Stimulated activated CD4-positive, alpha-beta T cell treated with anti-CD3 and anti-CD28 coated beads, Interleukin-4, amount 100 ng/mL, for 48 hours (primary cell): Measurements from ENCODE around the gene ASIC5.
"Not testable (repeated sequence)": the region's sequence is repeated elsewhere in the genome, so short reads cannot be mapped to it uniquely, and the experiment has no call there.

ENCODE experiments used
- DNase-seq, 2 donors: peaks; one replicate each; pipeline ENCODE4 v3.0.0-alpha.2; 2020; ENCODE audit warnings: low read depth in 2 of 2

The ASIC5 gene

DNA sequence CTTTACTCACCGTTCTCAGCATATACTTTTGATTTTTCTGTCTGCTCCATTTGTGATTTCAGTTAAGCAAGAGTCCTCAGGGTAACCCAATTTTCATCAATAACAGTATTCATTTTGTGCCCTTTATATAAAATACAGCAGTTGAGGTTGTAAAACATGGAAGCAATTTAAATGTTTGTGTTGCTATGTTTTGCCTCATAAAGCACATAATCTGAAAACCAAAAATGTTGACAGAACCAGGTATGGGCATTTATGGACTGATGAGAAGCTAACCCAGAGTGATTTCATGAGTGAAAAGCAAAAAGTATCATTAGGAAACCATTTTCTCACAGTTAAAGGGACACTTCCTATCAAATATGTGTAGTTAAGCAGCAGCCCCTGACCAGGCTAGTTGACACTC, at the start of gene ASIC5:
TSS of gene ASIC5 (minus strand) at position 101 of the 400 bp plus-strand sequence. CDS start at position 50, 51 bp downstream.
- no peak for DNase-seq

DNA sequence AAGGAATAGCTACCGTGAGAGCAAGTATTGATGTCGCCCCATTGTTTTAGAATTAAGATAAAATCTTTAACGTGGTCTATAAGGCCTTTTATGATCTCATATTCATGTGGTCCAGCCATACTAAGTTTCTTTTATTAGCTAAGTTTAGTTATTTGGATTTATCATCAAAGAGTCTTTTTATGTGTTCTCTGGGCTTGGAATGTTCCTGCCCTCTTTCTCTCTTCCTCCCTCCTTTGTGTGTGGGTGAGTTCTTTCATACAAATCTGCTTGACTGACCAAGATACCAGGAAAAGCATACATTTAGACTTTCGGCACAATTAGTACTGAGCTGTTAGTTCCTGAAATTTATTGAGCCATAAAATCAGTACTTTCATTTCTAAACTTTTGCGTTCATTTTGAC, 48.7 kb upstream of the ASIC5 start:
- no peak for DNase-seq

DNA sequence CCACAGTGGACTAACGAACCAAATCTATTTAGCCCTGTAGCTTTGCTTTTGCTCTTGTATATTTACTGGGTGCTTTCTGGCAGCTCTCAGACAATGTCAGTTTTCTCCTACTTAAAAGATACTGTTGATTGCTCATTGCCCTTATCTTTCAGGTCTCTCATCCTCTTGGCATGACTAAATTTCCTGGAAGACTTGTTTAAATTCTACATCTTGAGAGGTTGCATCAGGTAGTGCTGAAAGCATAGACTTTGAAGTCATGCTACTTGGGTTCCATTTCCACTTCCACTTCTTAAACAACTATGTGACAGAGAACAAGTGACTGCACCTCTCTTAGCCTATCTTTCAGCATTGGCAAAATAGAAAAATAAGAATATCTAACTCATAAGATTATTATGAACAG, 45.8 kb upstream of the ASIC5 start:
- no peak for DNase-seq

GRCh38 chr4:155909615-155910226, 43.6 kb upstream of the ASIC5 start:
- DNase-seq, result no peak

DNA sequence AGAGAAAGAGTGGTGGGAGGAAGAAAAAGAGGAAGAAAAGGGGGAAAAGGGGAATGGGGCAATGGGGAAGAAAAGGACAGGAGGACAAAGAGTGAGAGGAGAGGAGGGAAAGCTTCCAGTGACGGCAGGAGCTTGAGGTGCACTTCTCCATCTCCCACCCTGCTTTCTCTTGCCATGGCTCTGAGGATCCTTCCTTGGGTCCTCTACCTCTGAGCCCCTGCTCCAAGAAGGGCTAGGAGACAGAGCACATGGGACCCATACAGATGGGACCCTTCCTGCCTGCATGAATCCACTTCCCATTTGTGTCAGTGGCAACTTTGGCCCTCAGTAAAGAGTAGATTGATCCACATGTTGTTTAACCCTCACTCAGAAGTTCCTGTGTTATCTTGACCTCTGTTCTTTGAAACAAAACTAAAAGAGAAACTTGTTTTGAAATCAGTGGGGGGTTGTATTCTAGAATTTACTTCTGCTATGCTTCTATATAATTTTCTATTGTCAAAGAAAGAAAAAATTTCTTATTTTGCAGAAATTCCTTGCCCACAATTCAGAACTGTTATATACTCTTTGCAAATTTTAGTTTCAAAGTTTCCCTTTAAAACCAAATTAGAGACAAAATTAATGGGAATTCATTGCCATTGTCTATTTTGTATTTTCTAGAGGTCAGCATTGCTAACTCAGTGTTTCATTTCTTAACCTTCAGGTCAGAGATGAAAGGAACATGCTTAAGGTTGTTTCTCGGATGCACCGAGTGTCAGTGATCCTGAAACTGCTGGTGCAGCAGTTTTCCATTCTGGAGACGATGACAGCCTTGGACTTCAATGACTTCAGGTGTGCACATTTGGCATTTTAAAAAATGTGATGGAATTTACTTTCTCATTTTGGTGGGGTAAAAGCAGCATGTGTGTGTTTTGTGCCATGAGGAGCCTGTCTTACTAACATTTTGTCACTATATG, 42.4 kb upstream of the ASIC5 start:
- no peak for DNase-seq

DNA sequence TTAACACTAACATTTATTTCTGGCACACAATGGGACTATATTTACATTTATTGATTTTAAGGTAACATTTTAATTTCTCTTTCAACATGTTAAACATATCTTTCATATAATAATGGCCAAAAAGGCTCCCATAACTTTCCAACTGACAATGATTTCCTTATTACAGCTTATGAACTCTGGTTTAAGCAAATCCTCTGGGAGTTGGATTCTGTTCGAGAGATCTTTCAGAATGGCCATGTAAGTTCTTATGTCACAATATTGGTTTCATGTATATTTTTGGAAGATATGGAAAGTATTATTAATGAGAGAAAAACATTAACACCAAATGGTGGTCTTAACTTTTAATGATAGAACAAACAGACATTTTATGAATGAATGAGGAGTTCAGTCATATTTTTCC, 41.5 kb upstream of the ASIC5 start:
- DNase-seq, result no peak

DNA sequence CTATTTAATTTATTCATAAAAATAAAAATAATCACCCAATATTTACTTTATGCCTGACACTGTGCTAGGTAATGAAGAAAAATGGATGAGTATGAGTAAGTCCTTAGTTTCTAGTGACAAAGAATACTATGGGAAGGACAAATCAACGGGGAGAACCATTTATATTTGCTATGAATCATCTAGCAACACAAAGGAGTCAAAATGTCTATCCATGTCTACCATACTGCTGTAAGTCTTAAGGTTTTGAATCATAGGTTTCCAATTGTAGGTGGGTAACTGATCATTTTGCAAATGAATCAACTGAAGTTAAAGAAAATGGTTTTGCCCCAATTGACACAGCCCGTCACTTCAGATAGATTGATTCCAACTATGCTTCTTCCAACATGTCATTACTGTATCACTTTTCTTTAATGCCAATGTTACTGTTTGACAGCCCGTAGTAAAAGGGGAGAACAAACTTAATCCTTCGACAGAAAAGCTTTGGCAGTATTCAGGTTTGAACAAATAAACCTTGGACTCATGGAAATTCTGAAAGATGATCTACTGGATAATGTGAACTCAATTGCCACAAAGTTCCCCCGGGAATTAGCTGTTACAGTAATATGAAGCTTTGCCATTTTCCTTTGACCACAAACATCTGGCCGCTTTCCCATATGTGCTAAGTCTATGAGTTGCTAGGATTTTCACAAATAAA, 40.6 kb upstream of the ASIC5 start:
- DNase-seq, result no peak

- DNase-seq, result no peak
These were observed 38.3 kb upstream of the ASIC5 start for GRCh38 chr4:155904331-155904730.

DNA sequence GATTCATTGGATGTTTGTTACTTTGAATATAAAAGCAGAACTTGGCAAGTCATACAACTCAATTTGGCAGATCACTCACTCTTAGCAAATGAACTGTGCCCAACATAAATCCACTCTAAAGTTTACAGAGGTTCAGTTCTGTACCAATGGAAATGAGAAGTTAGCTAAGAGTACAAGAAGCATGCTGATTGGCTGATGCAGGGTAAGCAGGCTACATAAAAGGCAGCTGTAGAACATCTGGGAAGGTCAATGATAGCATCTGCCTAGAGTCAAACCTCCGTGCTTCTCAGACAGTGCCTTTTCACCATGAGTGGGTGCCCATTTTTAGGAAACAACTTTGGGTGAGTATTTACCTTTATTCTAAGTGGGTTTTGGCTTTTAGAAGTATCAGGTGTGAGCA, 37.4 kb upstream of the ASIC5 start, which contains the start of gene TDO2:
TSS of gene TDO2 (plus strand) at position 244 of the 400 bp plus-strand sequence. CDS start at position 307, 63 bp downstream.
- DNase-seq, result no peak

DNA sequence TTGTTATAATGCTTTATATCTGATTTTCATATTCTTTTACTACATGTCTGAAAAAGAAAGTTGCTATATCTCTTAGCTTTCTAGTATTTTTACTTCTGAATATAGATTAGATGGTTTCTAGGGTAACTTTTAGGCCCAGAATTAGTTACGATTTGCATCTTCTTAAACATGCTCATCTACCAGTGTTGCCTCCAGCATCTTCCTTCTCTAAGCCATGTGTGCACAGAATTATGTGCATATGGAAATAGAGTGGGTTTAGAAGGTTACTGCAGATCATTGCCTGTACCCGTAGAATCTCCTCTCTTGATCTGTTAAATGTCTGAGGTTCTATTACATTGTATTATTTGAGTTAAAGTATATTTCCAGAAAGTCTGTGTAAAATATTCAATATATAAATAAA, 34.9 kb upstream of the ASIC5 start:
- no peak for DNase-seq

GRCh38 chr4:155900381-155900780, 34.3 kb upstream of the ASIC5 start:
- DNase-seq, result no peak

DNA sequence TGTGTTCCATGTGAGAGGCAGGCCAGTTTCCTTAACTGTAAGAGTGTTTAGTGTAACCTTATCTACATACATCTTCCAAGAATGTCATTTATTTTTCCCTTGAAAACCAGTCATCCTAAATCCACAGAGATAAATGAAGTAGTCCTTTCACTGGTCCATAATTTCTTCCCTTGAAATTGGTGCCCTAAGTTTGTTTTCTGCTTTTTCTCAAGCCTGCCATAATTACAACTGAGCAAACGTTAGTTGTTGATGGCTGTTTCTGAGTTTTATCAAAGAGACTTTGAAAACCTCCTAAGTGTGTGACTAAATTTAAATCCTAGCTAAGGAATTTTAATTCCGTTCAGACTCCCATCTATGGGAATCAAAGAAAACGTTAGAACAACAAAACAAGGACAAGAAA, 33.8 kb upstream of the ASIC5 start:
- DNase-seq, result no peak

DNA sequence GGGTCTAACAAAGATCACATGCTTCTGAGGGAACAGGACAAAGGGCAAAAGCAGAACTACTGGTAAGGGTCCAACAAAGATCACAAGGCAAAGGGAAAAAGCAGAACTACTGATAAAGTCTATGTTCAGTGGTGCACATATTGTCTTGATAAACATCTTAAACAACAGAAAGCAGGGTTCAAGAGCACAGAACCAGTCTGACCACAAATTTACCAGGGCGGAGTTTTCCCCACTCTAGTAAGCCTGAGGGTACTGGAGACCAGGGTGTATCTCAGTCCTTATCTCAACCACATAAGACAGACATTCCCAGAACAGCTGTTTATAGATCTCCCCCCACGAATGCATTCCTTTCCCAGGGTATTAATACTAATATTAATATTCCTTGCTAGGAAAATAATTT, 32.3 kb upstream of the ASIC5 start:
- DNase-seq, result not testable (repeated sequence)

- DNase-seq, result no peak
These were observed 25.0 kb upstream of the ASIC5 start for GRCh38 chr4:155891058-155891457.

- no peak for DNase-seq
These were observed 23.9 kb upstream of the ASIC5 start for GRCh38 chr4:155889946-155890345.

GRCh38 chr4:155889031-155889793, 23.1 kb upstream of the ASIC5 start:
- no peak for DNase-seq

DNA sequence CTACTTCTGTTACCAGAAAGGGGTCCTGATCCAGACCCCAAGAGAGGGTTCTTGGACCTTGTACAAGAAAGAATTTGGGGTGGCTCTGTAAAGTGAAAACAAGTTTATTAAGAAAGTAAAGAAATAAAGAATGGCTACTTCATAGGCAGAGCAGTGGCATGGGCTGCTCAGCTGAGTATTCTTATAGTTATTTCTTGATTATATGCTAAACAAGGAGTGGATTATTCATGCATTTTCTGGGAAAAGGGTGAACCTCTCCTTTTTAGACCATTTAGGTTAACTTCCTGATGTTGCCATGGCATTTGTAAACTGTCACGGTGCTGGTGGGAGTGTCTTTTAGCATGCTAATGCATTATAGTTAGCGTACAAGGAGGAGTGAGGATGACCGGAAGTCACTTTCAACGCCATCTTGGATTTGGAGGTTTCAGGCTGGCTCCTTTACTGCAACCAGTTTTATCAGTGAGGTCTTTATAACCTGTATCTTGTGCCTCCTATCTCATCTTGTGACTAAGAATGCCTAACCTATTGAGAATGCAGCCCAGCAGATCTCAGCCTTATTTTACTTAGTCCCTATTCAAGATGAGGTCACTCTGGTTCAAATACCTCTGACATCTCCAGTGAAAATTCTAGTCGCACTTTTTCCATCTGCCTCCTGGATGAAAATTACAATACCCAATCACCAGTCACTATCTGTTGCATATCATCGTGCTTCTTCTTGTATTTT, 21.9 kb upstream of the ASIC5 start:
- DNase-seq, result no peak

DNA sequence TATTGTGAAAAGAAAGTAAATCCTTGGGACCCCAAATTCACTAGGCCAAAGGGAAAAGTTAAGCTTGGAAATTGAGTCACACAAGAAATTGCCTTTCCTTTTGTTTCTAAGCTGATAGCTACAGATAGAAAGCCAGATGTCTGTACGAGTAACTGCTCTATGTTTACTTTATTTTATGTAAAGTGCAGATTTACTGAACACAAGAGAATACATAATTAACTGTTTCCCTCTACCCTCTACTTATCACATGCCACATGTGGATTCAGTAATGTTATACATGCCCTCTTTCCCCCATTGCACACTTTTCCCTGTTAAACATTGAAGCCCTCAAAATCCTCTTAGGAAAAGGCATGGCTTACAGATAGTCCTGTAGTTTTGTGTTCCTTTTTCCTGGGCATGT, 21.0 kb upstream of the ASIC5 start:
- DNase-seq, result no peak

- DNase-seq, result no peak
These were observed 19.6 kb upstream of the ASIC5 start for GRCh38 chr4:155885666-155886065.

DNA sequence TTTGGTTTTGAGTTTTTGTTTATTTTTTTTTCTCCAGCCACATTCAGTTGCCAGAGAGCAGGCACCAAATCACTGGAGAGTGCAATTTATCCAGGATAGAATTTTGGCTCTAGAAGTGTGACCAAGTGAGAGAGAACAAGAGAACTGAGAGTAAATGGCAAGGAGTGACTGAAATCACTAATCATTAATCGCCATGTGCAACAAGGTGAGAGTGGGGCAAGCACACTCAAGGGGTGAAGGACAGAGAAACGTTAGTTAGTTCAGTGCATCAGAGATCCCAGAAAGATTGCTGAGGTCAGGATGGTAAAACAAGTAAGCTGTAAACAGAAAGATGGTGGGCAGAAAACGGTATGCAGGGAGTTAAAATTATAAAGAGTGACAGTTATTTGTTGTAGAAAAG, 17.8 kb upstream of the ASIC5 start:
- no peak for DNase-seq

DNA sequence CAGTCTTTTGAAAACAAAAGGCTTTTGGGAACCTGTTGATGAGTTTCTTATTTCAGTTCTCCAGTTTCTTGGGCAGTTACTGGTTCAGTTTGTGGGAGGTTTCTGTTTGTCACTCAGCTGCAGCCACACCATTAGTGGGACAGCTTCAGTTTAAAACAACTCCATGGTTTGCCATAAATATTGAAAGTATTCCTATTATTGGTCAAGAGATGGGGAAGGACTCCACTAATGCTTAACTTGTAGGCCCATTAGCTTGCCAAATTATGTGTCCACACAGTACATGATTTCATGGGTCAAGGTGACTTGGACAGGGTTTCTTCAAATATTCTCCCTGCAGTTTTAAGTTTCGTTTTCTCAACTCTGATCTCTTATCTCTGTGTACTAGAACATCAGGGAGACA, 15.5 kb upstream of the ASIC5 start:
- DNase-seq, result no peak
